ENCODE measurements around the gene PRCP. TPM values are rescaled to one million over a fixed set of nuclear protein-coding genes. Genes with fewer than 3 reads are reported as not detected.
A peak's percentile ranks its signal among the peaks of the same experiment; 100 is the strongest.

PRCP gene
- total and polyA plus RNA-seq, 4 donors, result 27.3 to 55.2 (median 41.2) TPM

DNA sequence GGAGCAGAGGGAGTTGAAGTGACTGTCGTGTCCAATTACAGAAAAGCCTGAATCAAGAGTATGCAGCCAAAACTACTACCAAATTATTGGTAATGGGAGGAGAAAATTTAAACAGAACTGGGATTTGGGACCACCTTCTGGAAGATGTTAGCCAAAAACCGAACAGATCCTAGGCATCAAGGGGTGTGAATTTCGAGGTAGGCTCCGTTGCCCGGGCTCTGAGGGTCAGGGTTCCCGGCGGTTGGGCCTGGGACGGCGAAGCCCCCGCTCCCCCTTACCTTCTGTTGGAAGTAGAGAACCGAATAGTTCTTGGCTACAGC lies 313 bp downstream of the PRCP start:
- Histone ChIP-seq H3K4me3 (ENCODE audit: low read depth in 1 of 3, low read length in 3 of 3) (peak overlapping the region; percentile 62 to 90 (median 72)), H3K4me1 (ENCODE audit: control insufficient read depth in 4 of 4, insufficient read depth in 4 of 4, low read length in 3 of 4) (peaks cover 2 to 27% (median 11%) of the 10 kb centered on the region in 4 donors), H3K27ac (ENCODE audit: low read depth in 1 of 2, low read length in 2 of 2) (peak overlapping the region; percentile 93 to 96), H3K27me3 (ENCODE audit: control insufficient read depth in 4 of 4, insufficient read depth in 4 of 4, low read length in 3 of 4) (no peaks in the 10 kb centered on the region), H3K9me3 (ENCODE audit: control insufficient read depth in 4 of 4, low read length in 3 of 4) (no peaks in the 10 kb centered on the region), H3K9ac (ENCODE audit: low read depth in 1 of 2, low read length in 2 of 2) (peak overlapping the region; percentile 82), H3K36me3 (ENCODE audit: control insufficient read depth in 4 of 4, insufficient read depth in 3 of 4, low read depth in 1 of 4, low read length in 3 of 4) (no peaks in the 10 kb centered on the region)
- TF ChIP-seq HNF4G (IDR thresholded peaks at IDR 0.05) (no peak), RXRA (IDR thresholded peaks at IDR 0.05) (no peak), YY1 (IDR thresholded peaks at IDR 0.05) (no peak), FOXA1 (IDR thresholded peaks at IDR 0.05) (no peak), JUND (IDR thresholded peaks at IDR 0.05) (no peak), TAF1 (conservative IDR thresholded peaks at IDR 0.05) (no peak), SP1 (IDR thresholded peaks at IDR 0.05) (no peak), HNF4A (conservative IDR thresholded peaks at IDR 0.05) (no peak), EGR1 (IDR thresholded peaks at IDR 0.05; ENCODE audit: low read depth in 2 of 2) (no peak), FOXA2 (IDR thresholded peaks at IDR 0.05) (no peak), NR2F2 (IDR thresholded peaks at IDR 0.05) (no peak), RAD21 (IDR thresholded peaks at IDR 0.05) (no peak)
- TF ChIP-seq, protein P1, sequence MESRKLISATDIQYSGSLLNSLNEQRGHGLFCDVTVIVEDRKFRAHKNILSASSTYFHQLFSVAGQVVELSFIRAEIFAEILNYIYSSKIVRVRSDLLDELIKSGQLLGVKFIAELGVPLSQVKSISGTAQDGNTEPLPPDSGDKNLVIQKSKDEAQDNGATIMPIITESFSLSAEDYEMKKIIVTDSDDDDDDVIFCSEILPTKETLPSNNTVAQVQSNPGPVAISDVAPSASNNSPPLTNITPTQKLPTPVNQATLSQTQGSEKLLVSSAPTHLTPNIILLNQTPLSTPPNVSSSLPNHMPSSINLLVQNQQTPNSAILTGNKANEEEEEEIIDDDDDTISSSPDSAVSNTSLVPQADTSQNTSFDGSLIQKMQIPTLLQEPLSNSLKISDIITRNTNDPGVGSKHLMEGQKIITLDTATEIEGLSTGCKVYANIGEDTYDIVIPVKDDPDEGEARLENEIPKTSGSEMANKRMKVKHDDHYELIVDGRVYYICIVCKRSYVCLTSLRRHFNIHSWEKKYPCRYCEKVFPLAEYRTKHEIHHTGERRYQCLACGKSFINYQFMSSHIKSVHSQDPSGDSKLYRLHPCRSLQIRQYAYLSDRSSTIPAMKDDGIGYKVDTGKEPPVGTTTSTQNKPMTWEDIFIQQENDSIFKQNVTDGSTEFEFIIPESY (IDR thresholded peaks at IDR 0.05), result no peak
- TF ChIP-seq, protein P2, sequence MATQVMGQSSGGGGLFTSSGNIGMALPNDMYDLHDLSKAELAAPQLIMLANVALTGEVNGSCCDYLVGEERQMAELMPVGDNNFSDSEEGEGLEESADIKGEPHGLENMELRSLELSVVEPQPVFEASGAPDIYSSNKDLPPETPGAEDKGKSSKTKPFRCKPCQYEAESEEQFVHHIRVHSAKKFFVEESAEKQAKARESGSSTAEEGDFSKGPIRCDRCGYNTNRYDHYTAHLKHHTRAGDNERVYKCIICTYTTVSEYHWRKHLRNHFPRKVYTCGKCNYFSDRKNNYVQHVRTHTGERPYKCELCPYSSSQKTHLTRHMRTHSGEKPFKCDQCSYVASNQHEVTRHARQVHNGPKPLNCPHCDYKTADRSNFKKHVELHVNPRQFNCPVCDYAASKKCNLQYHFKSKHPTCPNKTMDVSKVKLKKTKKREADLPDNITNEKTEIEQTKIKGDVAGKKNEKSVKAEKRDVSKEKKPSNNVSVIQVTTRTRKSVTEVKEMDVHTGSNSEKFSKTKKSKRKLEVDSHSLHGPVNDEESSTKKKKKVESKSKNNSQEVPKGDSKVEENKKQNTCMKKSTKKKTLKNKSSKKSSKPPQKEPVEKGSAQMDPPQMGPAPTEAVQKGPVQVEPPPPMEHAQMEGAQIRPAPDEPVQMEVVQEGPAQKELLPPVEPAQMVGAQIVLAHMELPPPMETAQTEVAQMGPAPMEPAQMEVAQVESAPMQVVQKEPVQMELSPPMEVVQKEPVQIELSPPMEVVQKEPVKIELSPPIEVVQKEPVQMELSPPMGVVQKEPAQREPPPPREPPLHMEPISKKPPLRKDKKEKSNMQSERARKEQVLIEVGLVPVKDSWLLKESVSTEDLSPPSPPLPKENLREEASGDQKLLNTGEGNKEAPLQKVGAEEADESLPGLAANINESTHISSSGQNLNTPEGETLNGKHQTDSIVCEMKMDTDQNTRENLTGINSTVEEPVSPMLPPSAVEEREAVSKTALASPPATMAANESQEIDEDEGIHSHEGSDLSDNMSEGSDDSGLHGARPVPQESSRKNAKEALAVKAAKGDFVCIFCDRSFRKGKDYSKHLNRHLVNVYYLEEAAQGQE (IDR thresholded peaks at IDR 0.05), result no peak
- TF ChIP-seq, protein P3, sequence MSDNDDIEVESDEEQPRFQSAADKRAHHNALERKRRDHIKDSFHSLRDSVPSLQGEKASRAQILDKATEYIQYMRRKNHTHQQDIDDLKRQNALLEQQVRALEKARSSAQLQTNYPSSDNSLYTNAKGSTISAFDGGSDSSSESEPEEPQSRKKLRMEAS (IDR thresholded peaks at IDR 0.05), result no peak
- TF ChIP-seq, protein P4, sequence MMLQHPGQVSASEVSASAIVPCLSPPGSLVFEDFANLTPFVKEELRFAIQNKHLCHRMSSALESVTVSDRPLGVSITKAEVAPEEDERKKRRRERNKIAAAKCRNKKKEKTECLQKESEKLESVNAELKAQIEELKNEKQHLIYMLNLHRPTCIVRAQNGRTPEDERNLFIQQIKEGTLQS (IDR thresholded peaks at IDR 0.05), result no peak
- DNase-seq (ENCODE audit: low spot score), result no peak
- 1% methylated on average over 11 of the region's 11 CpGs for WGBS

DNA sequence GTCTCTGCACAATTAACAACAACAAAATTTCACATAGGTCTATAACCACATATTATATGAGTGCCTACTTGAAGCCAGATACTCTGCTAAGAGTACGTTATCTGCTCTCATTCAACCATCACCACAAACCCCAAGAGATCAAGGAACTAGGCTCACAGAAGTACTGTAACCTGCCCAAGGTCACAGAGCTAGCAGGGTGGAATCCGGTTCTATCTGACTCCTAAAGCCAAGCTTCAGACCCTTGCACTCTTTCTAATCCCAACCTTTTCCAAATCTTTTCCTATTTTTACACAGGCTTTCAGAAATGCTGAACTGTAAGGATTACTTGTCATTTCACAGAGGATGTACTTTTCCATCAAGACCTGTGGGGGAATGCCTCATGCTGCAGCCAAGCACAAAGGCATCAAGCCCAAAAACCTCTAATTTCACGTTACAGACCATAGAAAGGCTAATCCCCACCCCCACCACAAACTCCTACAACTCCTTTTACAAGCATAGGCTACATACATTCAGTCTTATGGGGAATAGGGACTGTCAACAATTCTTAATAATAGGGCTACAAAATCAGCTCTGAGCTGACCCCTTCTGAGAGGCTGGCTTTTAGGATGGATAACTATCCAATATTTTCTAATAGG lies 927 bp downstream of the PRCP start:
- Histone ChIP-seq H3K4me1 (ENCODE audit: control insufficient read depth in 4 of 4, insufficient read depth in 4 of 4, low read length in 3 of 4) (peaks cover 2 to 27% (median 11%) of the 10 kb centered on the region in 4 donors), H3K36me3 (ENCODE audit: control insufficient read depth in 4 of 4, insufficient read depth in 3 of 4, low read depth in 1 of 4, low read length in 3 of 4) (no peaks in the 10 kb centered on the region), H3K4me3 (ENCODE audit: low read depth in 1 of 3, low read length in 3 of 3) (peak overlapping the region; percentile 62 to 90 (median 72)), H3K9me3 (ENCODE audit: control insufficient read depth in 4 of 4, low read length in 3 of 4) (no peaks in the 10 kb centered on the region), H3K9ac (ENCODE audit: low read depth in 1 of 2, low read length in 2 of 2) (peak overlapping the region; percentile 82), H3K27me3 (ENCODE audit: control insufficient read depth in 4 of 4, insufficient read depth in 4 of 4, low read length in 3 of 4) (no peaks in the 10 kb centered on the region), H3K27ac (ENCODE audit: low read depth in 1 of 2, low read length in 2 of 2) (peak overlapping the region in 1 of 2 donors; percentile 93)
- DNase-seq (ENCODE audit: low spot score), result no peak
- no peak for TF ChIP-seq FOXA2 (IDR thresholded peaks at IDR 0.05)
- TF ChIP-seq, protein P2 (IDR thresholded peaks at IDR 0.05), result no peak
- TF ChIP-seq TAF1 (conservative IDR thresholded peaks at IDR 0.05), result no peak
- no peak for TF ChIP-seq RXRA (IDR thresholded peaks at IDR 0.05)
- 48% methylated on average over 3 of the region's 3 CpGs for WGBS
